HepG2 (cell line): ENCODE measurements around the gene ODAD2. TPM values are rescaled to one million over a fixed set of nuclear protein-coding genes. Genes with fewer than 3 reads are reported as not detected.

Source experiments
- ATAC-seq: fragments of 200-7000 bp; cut with Tn5 transposase; 3 replicates; pipeline ENCODE4 v1.9.1; 2020; ENCODE audit warnings: mild to moderate bottlenecking, moderate library complexity
- BruUV-seq: library from RNA; stranded (reverse); fragments of 400-500 nt; replicated peaks from 2 replicates; lab custom pipeline; 2021; lab: Mats Ljungman, UMichigan
- CTCF ChIA-PET: fragments of 300-600 bp; formaldehyde crosslinking; extraction: SDS; loops from one replicate; lab custom pipeline; 2021; ENCODE audit warnings: low total read pairs, inconsistent platforms, low intra/inter-chr PET ratio; lab: Yijun Ruan, JAX
- POLR2A ChIA-PET: fragments of 350-600 bp; sonication (Branson Sonifier 250); formaldehyde crosslinking; loops from one replicate; lab custom pipeline; 2020; ENCODE audit warnings: antibody characterized with exemption, inconsistent platforms; lab: Yijun Ruan, JAX
- DNase-seq: peaks from one replicate; pipeline ENCODE4 v3.0.0-alpha.2; 2015; ENCODE audit warnings: low spot score
- FAIRE-seq: peaks from 3 replicates; lab custom pipeline; 2011; peaks lifted over from hg19 to GRCh38; lab: Jason Lieb, UNC
- H2AFZ ChIP-seq: one replicate; pipeline ENCODE4 v1.6.1; 2011; ENCODE audit warnings: low read length, inconsistent platforms
- H3K27ac ChIP-seq: fragments of 300-600 bp; 3 replicates; pipeline ENCODE4 v1.8.0; 2011; ENCODE audit warnings: mixed run types, mild to moderate bottlenecking, mixed read lengths, low read length, inconsistent platforms; ENCODE audit not compliant: insufficient read depth; ENCODE audit errors: extremely low read length
- H3K27me3 ChIP-seq, 2 experiments: fragments of 200-600 bp in 1 of 2; 2 replicates in 1 of 2; 3 replicates in 1 of 2; pipeline versions ENCODE4 v1.6.0 to v1.8.0; 2011; ENCODE audit warnings: low read length in 2 of 2, mild to moderate bottlenecking in 2 of 2, moderate library complexity in 2 of 2, inconsistent platforms in 1 of 2; ENCODE audit not compliant: insufficient read depth in 2 of 2, control insufficient read depth in 1 of 2
- H3K36me3 ChIP-seq, 2 experiments: fragments of 200-600 bp in 1 of 2; replicated peaks in 1 of 2; 2 replicates in 1 of 2; 3 replicates in 1 of 2; pipeline versions ENCODE4 v1.5.1 to v1.8.0; 2011; ENCODE audit warnings: low read length in 2 of 2, inconsistent platforms in 1 of 2; ENCODE audit not compliant: insufficient read depth in 2 of 2, control insufficient read depth in 1 of 2
- H3K4me1 ChIP-seq: 2 replicates; pipeline ENCODE4 v1.5.1; 2012; ENCODE audit warnings: low read length, inconsistent platforms; ENCODE audit not compliant: insufficient read depth
- H3K4me2 ChIP-seq: 2 replicates; pipeline ENCODE4 v1.6.0; 2011; ENCODE audit warnings: low read depth, low read length, inconsistent platforms
- H3K4me3 ChIP-seq, 3 experiments: fragments of 200-600 bp in 1 of 3; sonication (generic), shearing (Covaris generic) in 1 of 3; replicated peaks in 1 of 3; 2 replicates each; pipeline ENCODE4 v1.5.1; 2011 to 2016; ENCODE audit warnings: low read length in 3 of 3, inconsistent platforms in 2 of 3, low read depth in 2 of 3, mild to moderate bottlenecking in 2 of 3, control low read depth in 1 of 3, mixed read lengths in 1 of 3; ENCODE audit not compliant: insufficient read depth in 1 of 3
- H3K79me2 ChIP-seq: one replicate; pipeline ENCODE4 v1.6.1; 2011; ENCODE audit warnings: low read length, inconsistent platforms; ENCODE audit not compliant: insufficient read depth
- H3K9ac ChIP-seq: 2 replicates; pipeline ENCODE4 v1.6.0; 2011; ENCODE audit warnings: mild to moderate bottlenecking, low read depth, low read length, inconsistent platforms; ENCODE audit not compliant: insufficient read depth
- H3K9me3 ChIP-seq: 2 replicates; pipeline ENCODE4 v1.5.1; 2012; ENCODE audit warnings: mild to moderate bottlenecking, low read length
- H4K20me1 ChIP-seq: 2 replicates; pipeline ENCODE4 v1.6.0; 2011; ENCODE audit warnings: inconsistent platforms, mild to moderate bottlenecking, low read length, moderate library complexity; ENCODE audit not compliant: insufficient read depth
- CBX2 ChIP-seq, 2 experiments: fragments of 200-600 bp in 1 of 2; sonication (generic); formaldehyde crosslinking in 1 of 2; IDR thresholded peaks; 2 replicates each; pipeline versions ENCODE4 v1.7.0 to v1.8.1; 2018 to 2022; ENCODE audit warnings: low read depth in 2 of 2, low read length in 1 of 2, mild to moderate bottlenecking in 1 of 2, missing genetic modification reagents in 1 of 2
- EZH2 ChIP-seq: conservative IDR thresholded peaks from 2 replicates; pipeline ENCODE4 v1.6.1; 2012; ENCODE audit warnings: mild to moderate bottlenecking, low read depth, low read length, moderate library complexity
- HNRNPH1 ChIP-seq: fragments of 200-400 bp; formaldehyde crosslinking; optimal IDR thresholded peaks from 2 replicates; pipeline ENCODE3; 2017; ENCODE audit warnings: mild to moderate bottlenecking, low read depth, low read length
- IRX3 ChIP-seq: sonication (generic); formaldehyde crosslinking; IDR thresholded peaks from 2 replicates; pipeline ENCODE4 v1.8.1; 2023; ENCODE audit warnings: mild to moderate bottlenecking, low read depth, missing genetic modification reagents, borderline replicate concordance
- PRDM15 ChIP-seq: sonication (generic); formaldehyde crosslinking; IDR thresholded peaks from 2 replicates; pipeline ENCODE4 v1.4.0; 2020; ENCODE audit warnings: missing genetic modification reagents
- SPEN ChIP-seq: sonication (generic); formaldehyde crosslinking; IDR thresholded peaks from 2 replicates; pipeline ENCODE4 v1.5.1; 2020; ENCODE audit warnings: low read depth, mild to moderate bottlenecking, missing genetic modification reagents
- TOE1 ChIP-seq: sonication (generic); formaldehyde crosslinking; IDR thresholded peaks from 2 replicates; pipeline ENCODE4 v1.4.0; 2020; ENCODE audit warnings: mild to moderate bottlenecking, missing genetic modification reagents
- ZBTB7B ChIP-seq: sonication (generic); formaldehyde crosslinking; IDR thresholded peaks from 2 replicates; pipeline ENCODE4 v1.4.0; 2020; ENCODE audit warnings: missing genetic modification reagents
- ZC3H13 ChIP-seq: sonication (generic); formaldehyde crosslinking; IDR thresholded peaks from 2 replicates; pipeline ENCODE4 v1.8.1; 2023; ENCODE audit warnings: mild to moderate bottlenecking, missing genetic modification reagents, moderate library complexity
- ZNF687 ChIP-seq: sonication (generic); formaldehyde crosslinking; IDR thresholded peaks from 2 replicates; pipeline ENCODE4 v1.5.1; 2020; ENCODE audit warnings: mild to moderate bottlenecking, missing genetic modification reagents, moderate library complexity
- WGBS: methylation state at CpG from one replicate; pipeline ENCODE4 v1.1.6; 2017; ENCODE audit warnings: low lambda C conversion rate; 5-methylcytosine and 5-hydroxymethylcytosine counted together
- in situ Hi-C: cut with HindIII; loops from 2 replicates; pipeline ENCODE4 v1.10.0; 2017; ENCODE audit warnings: low pct_unique_long_range_greater_than_20kb; ENCODE audit not compliant: extremely low pct_ligation_motif_present
- intact Hi-C: fragments of 100-400 bp; cut with micrococcal nuclease; formaldehyde crosslinking; loops from one replicate; pipeline ENCODE4 v1.10.0; 2022; ENCODE audit not compliant: unreplicated experiment
- polyA plus RNA-seq, 8 experiments: library from polyadenylated mRNA; depleted of rRNA in 3 of 8; stranded (reverse) in 7 of 8; unstranded in 1 of 8; fragments of >200 nt; fragmentation: Illumina TruSeq in 4 of 8; extraction: Trizol in 4 of 8; gene quantifications; 2 replicates each; pipeline versions ENCODE4 v1.2.1 to v1.2.3, GENCODE V29; 2011 to 2016; ENCODE audit warnings: low read depth in 4 of 8, missing spikeins in 1 of 8, mixed read lengths in 1 of 8; ENCODE audit not compliant: insufficient read depth in 1 of 8
- total RNA-seq, 5 experiments: library from RNA; depleted of rRNA; stranded (reverse); fragments of >200 nt; fragmentation: Illumina TruSeq; extraction: Trizol; gene quantifications; 2 replicates each; pipeline ENCODE4 v1.2.3, GENCODE V29; 2016; ENCODE audit warnings: low read depth in 1 of 5

Gene ODAD2
- total and polyA plus RNA-seq, 2 of the 13 experiments (the other 11 are each of a cell fraction or from before 2014, with no cell fraction given), result not detected

GRCh38 chr10:27998178-27998953 is 513 bp downstream of the ODAD2 start (continued):
- 0 out of 2 replicates have a peak, but pooled peaks have one; percentile 13 for TF ChIP-seq EZH2
- TF ChIP-seq TOE1 (CRISPR knock-in tag), result no peak
- TF ChIP-seq ZNF687 (CRISPR knock-in tag), result peak; percentile 40; the same call in 1 of the 2 replicates
- 0 out of 2 replicates have a peak, but pooled peaks have one; percentile 18 for TF ChIP-seq SPEN (CRISPR knock-in tag)
- TF ChIP-seq ZC3H13, result no peak

GRCh38 chr10:27997865-27998177 is 1.1 kb downstream of the ODAD2 start:
- H3K79me2 ChIP-seq, result no peaks in the 10 kb centered on the region
- H4K20me1 ChIP-seq, result no peaks in the 10 kb centered on the region
- no peak for FAIRE-seq
- no peak overlapping the region for H3K9ac ChIP-seq
- ChIA-PET CTCF (no interaction called here), POLR2A (no interaction called here)
- no TSS peak for BruUV-seq
- H3K4me1 ChIP-seq, result peaks cover 7% of the 10 kb centered on the region
- peak overlapping the region; percentile 71 for H3K4me2 ChIP-seq
- in situ Hi-C loops, result no loop called here
- peaks cover 0 to 52% of the 10 kb centered on the region in 2 experiments for H3K27me3 ChIP-seq
- intact Hi-C loops, result no loop called here
- 1% methylated on average over 5 of the region's 5 CpGs for WGBS
- no peak overlapping the region for H2AFZ ChIP-seq
- peak overlapping the region in 1 of 3 experiments; percentile 70; a peak in 2 of 6 replicates for H3K4me3 ChIP-seq
- H3K27ac ChIP-seq, result no peak overlapping the region
- no peak for ATAC-seq
- H3K36me3 ChIP-seq, result no peaks in the 10 kb centered on the region
- H3K9me3 ChIP-seq, result no peaks in the 10 kb centered on the region
- no peak for DNase-seq
- TF ChIP-seq HNRNPH1, result no peak
- TF ChIP-seq IRX3 (CRISPR knock-in tag), result no peak
- TF ChIP-seq CBX2 (IDR thresholded peaks at IDR 0.05; ENCODE audit: low read depth, low read length), result peak; percentile 57; the same call in 1 of the 2 replicates
- TF ChIP-seq CBX2 (CRISPR knock-in tag; IDR thresholded peaks at IDR 0.05; ENCODE audit: low read depth), result no peak
- no peak for TF ChIP-seq ZBTB7B (CRISPR knock-in tag)
- TF ChIP-seq PRDM15, result no peak
- 0 out of 2 replicates have a peak, but pooled peaks have one; percentile 59 for TF ChIP-seq EZH2
